IPS-18a (cell line): ENCODE data around the gene TMEM245.

Experiments
- H3K27ac ChIP-seq: one replicate; pipeline ENCODE4 v1.5.1; 2013; ENCODE audit warnings: low read length
- H3K27me3 ChIP-seq: one replicate; pipeline ENCODE4 v1.6.1; 2013; ENCODE audit warnings: mild to moderate bottlenecking, low read length; ENCODE audit not compliant: control insufficient read depth, insufficient read depth
- H3K36me3 ChIP-seq: one replicate; pipeline ENCODE4 v1.6.1; 2013; ENCODE audit warnings: low read depth, low read length; ENCODE audit not compliant: control insufficient read depth
- H3K4me1 ChIP-seq: one replicate; pipeline ENCODE4 v1.6.1; 2013; ENCODE audit warnings: low read depth, low read length; ENCODE audit not compliant: control insufficient read depth
- H3K4me3 ChIP-seq: one replicate; pipeline ENCODE4 v1.5.1; 2013; ENCODE audit warnings: low read length
- H3K9ac ChIP-seq: one replicate; pipeline ENCODE4 v1.6.1; 2013; ENCODE audit warnings: mild to moderate bottlenecking, low read length, moderate library complexity
- H3K9me3 ChIP-seq: one replicate; pipeline ENCODE4 v1.6.1; 2013; ENCODE audit warnings: low read depth, low read length; ENCODE audit not compliant: control insufficient read depth

The TMEM245 gene

GRCh38 chr9:109003116-109003515 lies 116.6 kb downstream of the TMEM245 start:
- no peak overlapping the region for H3K4me3 ChIP-seq
- peaks cover 16% of the 10 kb centered on the region for H3K9me3 ChIP-seq
- H3K27ac ChIP-seq = no peak overlapping the region
- H3K9ac ChIP-seq = no peak overlapping the region
- H3K27me3 ChIP-seq = no peaks in the 10 kb centered on the region
- H3K4me1 ChIP-seq = no peaks in the 10 kb centered on the region
- H3K36me3 ChIP-seq = no peaks in the 10 kb centered on the region

DNA sequence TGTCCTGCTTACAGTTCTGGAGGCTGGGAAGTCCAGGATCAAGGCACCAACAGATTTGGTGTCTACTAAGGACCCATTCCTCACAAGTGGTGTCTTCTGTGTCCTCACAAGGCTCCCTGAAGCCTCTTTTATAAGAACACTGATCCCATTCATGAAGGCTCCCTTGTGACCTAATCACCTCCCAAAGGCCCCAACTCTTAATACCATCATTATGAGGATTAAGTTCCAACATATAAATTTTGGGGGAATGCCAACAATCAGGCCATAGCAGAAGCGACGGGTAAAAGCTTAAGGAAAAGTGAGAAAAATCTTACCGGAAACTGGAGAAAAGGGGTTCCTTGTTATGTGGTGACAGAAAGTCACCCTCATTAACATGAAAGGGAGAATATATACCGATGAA lies 117.6 kb downstream of the TMEM245 start:
- Histone ChIP-seq H3K9me3 (peaks cover 16% of the 10 kb centered on the region), H3K36me3 (no peaks in the 10 kb centered on the region), H3K4me3 (no peak overlapping the region), H3K27ac (no peak overlapping the region), H3K9ac (no peak overlapping the region), H3K27me3 (no peaks in the 10 kb centered on the region), H3K4me1 (no peaks in the 10 kb centered on the region)

DNA sequence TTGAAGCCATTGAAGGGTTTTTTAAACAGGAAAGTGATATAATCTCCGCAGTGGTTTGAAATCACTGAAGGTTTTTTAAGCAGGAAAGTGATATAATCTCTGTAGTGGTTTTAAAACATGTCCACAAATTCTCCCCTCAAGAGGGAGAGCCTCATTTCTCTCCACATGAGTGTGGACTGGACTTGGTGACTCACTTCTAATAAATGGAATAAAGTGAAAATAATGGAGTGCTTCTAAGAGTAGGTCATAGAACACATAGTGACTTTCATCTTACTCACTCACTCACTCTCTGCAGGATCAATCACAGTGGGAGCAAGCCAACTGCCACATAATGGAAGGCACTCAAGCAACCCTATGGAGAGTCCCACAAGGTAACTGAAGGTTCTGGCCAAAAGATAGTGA lies 118.5 kb downstream of the TMEM245 start:
- Histone ChIP-seq H3K4me1 (no peaks in the 10 kb centered on the region), H3K9me3 (peaks cover 16% of the 10 kb centered on the region), H3K9ac (no peak overlapping the region), H3K36me3 (no peaks in the 10 kb centered on the region), H3K4me3 (no peak overlapping the region), H3K27ac (no peak overlapping the region), H3K27me3 (no peaks in the 10 kb centered on the region)

DNA sequence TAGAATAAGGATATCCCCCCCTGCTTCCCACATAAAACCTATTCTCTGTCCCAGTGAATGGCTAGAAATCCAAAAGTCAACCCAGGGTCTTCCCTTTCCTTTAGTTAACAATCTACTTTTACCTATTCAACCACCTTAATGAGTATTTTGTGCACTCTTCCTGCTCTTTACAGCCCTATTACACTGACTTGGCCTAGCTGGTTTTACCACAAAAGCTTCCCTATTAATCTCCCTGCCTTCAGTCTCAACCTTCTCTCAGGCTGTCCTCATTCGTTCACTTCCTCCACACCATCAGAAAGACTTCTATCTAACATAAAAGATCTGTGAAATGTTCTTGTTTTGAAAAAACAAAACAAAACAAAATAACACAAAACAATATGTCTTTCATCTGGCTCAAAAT lies 122.6 kb downstream of the TMEM245 start:
- Histone ChIP-seq H3K4me1 (no peaks in the 10 kb centered on the region), H3K9ac (no peak overlapping the region), H3K27me3 (no peaks in the 10 kb centered on the region), H3K4me3 (no peak overlapping the region), H3K9me3 (no peaks in the 10 kb centered on the region), H3K27ac (no peak overlapping the region), H3K36me3 (peaks cover under 1% of the 10 kb centered on the region)

GRCh38 chr9:108996643-108997042 lies 123.1 kb downstream of the TMEM245 start:
- peaks cover 5% of the 10 kb centered on the region for H3K36me3 ChIP-seq

DNA sequence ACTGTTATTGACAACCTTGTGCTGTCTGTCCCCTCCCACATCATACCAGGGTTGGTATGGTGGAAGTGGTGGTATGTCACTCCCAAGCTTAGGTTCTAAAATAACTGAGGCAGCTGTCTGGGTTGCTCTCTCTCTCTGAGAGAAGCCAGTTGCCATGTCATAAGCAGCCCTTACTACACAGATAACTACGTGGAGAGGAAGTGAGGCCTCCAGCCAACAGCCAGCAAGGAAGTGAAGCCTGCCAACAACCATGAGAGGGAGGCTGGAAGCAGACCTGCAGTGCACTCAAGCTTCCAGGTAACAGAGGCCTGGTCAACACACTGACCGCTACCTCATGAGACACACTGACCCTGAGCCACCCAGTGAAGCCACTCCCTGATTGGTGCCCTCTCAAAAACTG lies 125.1 kb downstream of the TMEM245 start:
- no peaks in the 10 kb centered on the region for H3K9me3 ChIP-seq
- H3K27me3 ChIP-seq = no peaks in the 10 kb centered on the region
- no peak overlapping the region for H3K9ac ChIP-seq
- H3K4me1 ChIP-seq = no peaks in the 10 kb centered on the region
- no peak overlapping the region for H3K4me3 ChIP-seq
- peaks cover 18% of the 10 kb centered on the region for H3K36me3 ChIP-seq
- no peak overlapping the region for H3K27ac ChIP-seq

More at GRCh38 chr9:108996643-108997042, 123.1 kb downstream of the TMEM245 start:
- no peaks in the 10 kb centered on the region for H3K27me3 ChIP-seq
- H3K9me3 ChIP-seq = no peaks in the 10 kb centered on the region
- no peaks in the 10 kb centered on the region for H3K4me1 ChIP-seq
- H3K4me3 ChIP-seq = no peak overlapping the region
- no peak overlapping the region for H3K9ac ChIP-seq
- no peak overlapping the region for H3K27ac ChIP-seq

DNA sequence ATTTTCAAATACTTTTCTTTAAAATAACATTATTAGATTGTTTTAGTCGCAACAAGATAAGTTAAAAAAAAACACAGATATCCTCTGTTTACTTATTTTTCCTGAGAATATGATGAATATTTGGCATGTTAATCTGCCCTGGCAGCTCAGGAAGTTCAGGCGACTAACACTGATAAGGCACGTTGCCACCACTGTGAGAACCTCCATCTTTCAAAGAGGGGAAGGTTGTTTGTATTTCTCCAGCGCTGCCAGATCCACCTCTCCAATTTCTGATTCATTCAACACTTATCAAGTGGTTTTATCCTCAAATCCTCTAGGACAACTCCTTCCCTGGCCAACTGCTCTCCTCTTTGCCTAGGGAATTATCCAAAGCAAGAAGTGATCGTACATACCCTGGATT lies 128.3 kb downstream of the TMEM245 start:
- Histone ChIP-seq H3K36me3 (peaks cover 25% of the 10 kb centered on the region), H3K9me3 (no peaks in the 10 kb centered on the region), H3K27ac (no peak overlapping the region), H3K27me3 (no peaks in the 10 kb centered on the region), H3K4me1 (no peaks in the 10 kb centered on the region), H3K9ac (no peak overlapping the region), H3K4me3 (no peak overlapping the region)

DNA sequence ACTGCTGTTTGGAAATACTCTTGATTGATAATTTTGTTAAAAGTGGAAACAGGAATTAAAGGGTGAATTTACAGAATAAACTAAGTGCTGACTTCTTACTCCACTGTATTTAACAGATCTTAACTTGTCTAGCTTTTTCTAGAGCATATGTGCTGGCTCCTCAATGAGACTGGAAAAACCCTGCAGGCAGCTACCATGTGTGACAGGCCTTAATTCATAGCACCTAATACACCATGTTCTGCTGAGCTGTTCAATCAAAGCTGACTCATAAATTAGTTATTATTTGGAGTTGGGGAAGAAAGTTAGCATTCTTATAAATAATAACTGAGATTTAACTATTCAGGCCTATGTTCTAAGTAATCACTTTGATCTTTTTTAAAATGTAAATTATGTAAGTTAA lies 135.9 kb downstream of the TMEM245 start:
- no peak overlapping the region for H3K9ac ChIP-seq
- H3K4me3 ChIP-seq = no peak overlapping the region
- peaks cover 29% of the 10 kb centered on the region for H3K36me3 ChIP-seq
- H3K27ac ChIP-seq = no peak overlapping the region
- H3K4me1 ChIP-seq = no peaks in the 10 kb centered on the region
- no peaks in the 10 kb centered on the region for H3K9me3 ChIP-seq
- no peaks in the 10 kb centered on the region for H3K27me3 ChIP-seq

DNA sequence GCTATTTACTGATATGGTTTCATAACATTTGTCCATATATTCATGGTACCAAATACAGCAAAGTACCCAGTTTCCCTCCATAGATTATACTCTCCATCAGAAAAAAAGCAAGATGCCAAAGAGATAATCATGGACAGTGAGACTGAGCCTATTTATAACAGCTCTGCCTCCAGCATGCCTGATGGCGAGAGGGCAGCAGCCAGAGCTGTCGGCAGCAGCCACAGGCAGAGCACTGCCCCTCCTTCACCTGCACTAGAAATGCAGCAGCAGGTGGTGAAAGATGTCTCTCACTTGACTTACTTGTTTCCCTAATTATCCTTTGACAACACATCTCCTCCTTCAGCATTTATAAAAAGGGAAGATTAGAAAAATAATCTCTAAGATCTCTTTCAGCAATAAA lies 138.9 kb downstream of the TMEM245 start:
- Histone ChIP-seq H3K4me1 (no peaks in the 10 kb centered on the region), H3K36me3 (peaks cover 38% of the 10 kb centered on the region)

DNA sequence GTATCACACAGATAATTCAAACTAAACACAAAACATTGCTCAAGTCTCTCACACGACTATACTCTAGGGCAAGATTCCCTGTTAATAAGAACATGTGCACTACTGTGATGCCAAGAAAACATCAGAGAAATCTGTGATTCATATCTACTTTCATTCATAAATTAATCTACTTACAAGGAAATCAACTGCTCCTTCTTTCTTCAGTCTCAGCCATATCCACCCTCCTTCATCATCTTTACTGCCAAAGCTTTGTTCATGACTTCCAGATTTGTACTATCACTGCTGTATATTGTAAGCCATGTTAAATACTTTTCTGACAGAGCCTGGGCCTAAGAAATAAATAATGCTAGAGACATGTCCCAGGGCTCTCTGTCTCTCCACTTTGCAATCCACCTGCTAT lies 141.5 kb downstream of the TMEM245 start:
- H3K9ac ChIP-seq = no peak overlapping the region
- no peaks in the 10 kb centered on the region for H3K9me3 ChIP-seq
- H3K36me3 ChIP-seq = peaks cover 41% of the 10 kb centered on the region
- no peak overlapping the region for H3K27ac ChIP-seq
- H3K27me3 ChIP-seq = no peaks in the 10 kb centered on the region
- H3K4me1 ChIP-seq = no peaks in the 10 kb centered on the region
- H3K4me3 ChIP-seq = no peak overlapping the region

More for the DNA sequence above, 138.9 kb downstream of the TMEM245 start:
- Histone ChIP-seq H3K9me3 (no peaks in the 10 kb centered on the region), H3K9ac (no peak overlapping the region), H3K27ac (no peak overlapping the region), H3K4me3 (no peak overlapping the region), H3K27me3 (no peaks in the 10 kb centered on the region)

DNA sequence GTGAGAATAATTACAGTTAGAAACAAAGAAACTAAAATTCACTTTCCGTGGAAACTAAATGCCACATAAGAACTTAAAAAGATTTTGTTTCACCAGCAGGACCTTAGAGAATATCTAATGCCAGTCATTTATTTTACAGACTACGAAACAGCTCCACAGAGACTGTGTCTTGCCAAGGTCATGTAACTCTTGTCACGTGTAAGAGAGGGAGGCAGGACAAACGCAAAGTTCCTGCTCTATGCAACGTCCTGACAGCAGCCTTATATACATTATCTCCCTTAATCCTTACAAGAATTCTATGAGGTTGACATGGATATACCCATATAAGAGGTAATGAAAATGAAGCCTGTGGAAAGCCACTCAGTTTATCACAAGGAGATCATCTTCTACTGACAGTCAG lies 145.9 kb downstream of the TMEM245 start:
- no peak overlapping the region for H3K9ac ChIP-seq
- no peaks in the 10 kb centered on the region for H3K9me3 ChIP-seq
- H3K36me3 ChIP-seq = peaks cover 21% of the 10 kb centered on the region
- no peak overlapping the region for H3K27ac ChIP-seq
- no peaks in the 10 kb centered on the region for H3K27me3 ChIP-seq
- no peaks in the 10 kb centered on the region for H3K4me1 ChIP-seq
- H3K4me3 ChIP-seq = no peak overlapping the region

GRCh38 chr9:108972626-108973209 lies 147.0 kb downstream of the TMEM245 start:
- no peaks in the 10 kb centered on the region for H3K9me3 ChIP-seq
- no peak overlapping the region for H3K27ac ChIP-seq
- H3K36me3 ChIP-seq = peaks cover 10% of the 10 kb centered on the region
- H3K4me3 ChIP-seq = no peak overlapping the region
- no peak overlapping the region for H3K9ac ChIP-seq
- no peaks in the 10 kb centered on the region for H3K27me3 ChIP-seq
- no peaks in the 10 kb centered on the region for H3K4me1 ChIP-seq
